Mucosa of rectum (tissue), 2 donors: ENCODE measurements around the gene DLD.

Source experiments
- H3K27ac ChIP-seq, 2 donors: one replicate each; pipeline ENCODE4 v1.7.0; 2013; ENCODE audit warnings: inconsistent platforms in 2 of 2, low read depth in 2 of 2, low read length in 2 of 2
- H3K27me3 ChIP-seq, 2 donors: one replicate each; pipeline ENCODE4 v1.7.0; 2013; ENCODE audit warnings: low read length in 2 of 2; ENCODE audit not compliant: control insufficient read depth in 2 of 2, insufficient read depth in 2 of 2
- H3K36me3 ChIP-seq, 2 donors: one replicate each; pipeline ENCODE4 v1.7.0; 2013; ENCODE audit warnings: low read length in 2 of 2; ENCODE audit not compliant: control insufficient read depth in 2 of 2, insufficient read depth in 2 of 2
- H3K4me1 ChIP-seq, 2 donors: one replicate each; pipeline ENCODE4 v1.7.0; 2013; ENCODE audit warnings: low read length in 2 of 2, mild to moderate bottlenecking in 1 of 2; ENCODE audit not compliant: control insufficient read depth in 2 of 2, insufficient read depth in 2 of 2
- H3K4me3 ChIP-seq, 2 donors: one replicate each; pipeline ENCODE4 v1.7.0; 2013; ENCODE audit warnings: low read length in 2 of 2
- H3K9ac ChIP-seq, 2 donors: one replicate each; pipeline ENCODE4 v1.7.0; 2013; ENCODE audit warnings: low read length in 2 of 2, low read depth in 1 of 2, mild to moderate bottlenecking in 1 of 2
- H3K9me3 ChIP-seq, 2 donors: one replicate each; pipeline ENCODE4 v1.7.0; 2013; ENCODE audit warnings: low read length in 2 of 2; ENCODE audit not compliant: control insufficient read depth in 2 of 2
- donor health status: healthy.
- donor health status: Normal muscosa, but diverticular disease.

DLD gene

GRCh38 chr7:107943018-107943417 is 52.0 kb downstream of the DLD start:
- Histone ChIP-seq H3K9ac (no peak overlapping the region), H3K4me1 (peaks cover 0 to 3% of the 10 kb centered on the region in 2 donors), H3K9me3 (no peaks in the 10 kb centered on the region), H3K27ac (no peak overlapping the region), H3K4me3 (no peak overlapping the region), H3K36me3 (peaks cover 34 to 42% of the 10 kb centered on the region in 2 donors), H3K27me3 (no peaks in the 10 kb centered on the region)

DNA sequence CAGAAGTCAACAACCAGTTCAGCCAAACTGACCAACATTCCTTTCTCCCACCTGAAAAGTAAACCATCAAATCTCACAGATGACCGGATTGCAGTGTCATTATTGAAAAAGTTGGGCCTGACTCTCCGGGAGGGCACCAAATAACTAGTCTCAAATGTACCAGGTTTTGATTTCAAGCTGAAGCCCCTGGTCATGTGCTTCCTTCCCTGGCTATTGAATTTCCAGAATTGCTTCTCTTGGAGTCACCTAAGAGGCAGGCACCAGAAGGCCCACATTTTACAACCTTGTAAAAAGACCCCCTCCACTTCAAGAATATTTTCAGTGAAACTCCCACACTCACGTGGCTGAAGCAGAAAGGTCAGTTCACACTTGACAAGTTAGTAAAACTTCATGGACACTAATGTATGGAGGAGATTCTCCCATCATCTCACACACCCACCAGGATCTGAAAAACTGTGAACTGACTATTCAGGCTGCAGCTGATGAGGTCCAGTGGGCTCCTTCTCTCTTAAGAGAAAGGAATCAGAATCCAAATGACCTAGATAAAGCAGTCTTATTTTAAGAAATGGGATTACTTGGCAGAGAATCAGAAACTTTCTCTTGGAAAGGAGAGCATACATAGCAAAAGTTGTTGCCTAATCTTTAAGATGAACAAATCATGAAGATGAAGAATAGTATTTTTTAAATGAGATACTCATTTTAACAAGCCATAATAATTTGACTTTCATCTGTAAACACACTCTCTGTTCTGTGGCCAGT is 53.6 kb downstream of the DLD start:
- peaks cover 0 to 3% of the 10 kb centered on the region in 2 donors for H3K4me1 ChIP-seq
- peaks cover 32 to 48% of the 10 kb centered on the region in 2 donors for H3K36me3 ChIP-seq
- H3K9ac ChIP-seq, result no peak overlapping the region
- H3K9me3 ChIP-seq, result no peaks in the 10 kb centered on the region
- no peak overlapping the region for H3K4me3 ChIP-seq
- H3K27ac ChIP-seq, result no peak overlapping the region
- H3K27me3 ChIP-seq, result no peaks in the 10 kb centered on the region

GRCh38 chr7:107945332-107945731 is 54.3 kb downstream of the DLD start:
- Histone ChIP-seq H3K9ac (no peak overlapping the region), H3K36me3 (peaks cover 25 to 43% of the 10 kb centered on the region in 2 donors), H3K27me3 (no peaks in the 10 kb centered on the region), H3K9me3 (no peaks in the 10 kb centered on the region), H3K4me1 (no peaks in the 10 kb centered on the region), H3K27ac (no peak overlapping the region), H3K4me3 (no peak overlapping the region)

- Histone ChIP-seq H3K4me1 (no peaks in the 10 kb centered on the region), H3K9me3 (no peaks in the 10 kb centered on the region), H3K4me3 (no peak overlapping the region), H3K27ac (no peak overlapping the region), H3K9ac (no peak overlapping the region), H3K27me3 (no peaks in the 10 kb centered on the region), H3K36me3 (peaks cover 21 to 54% of the 10 kb centered on the region in 2 donors)
Measured at GRCh38 chr7:107946451-107946850, 55.5 kb downstream of the DLD start.

GRCh38 chr7:107946881-107947280 is 55.9 kb downstream of the DLD start:
- no peak overlapping the region for H3K9ac ChIP-seq
- H3K9me3 ChIP-seq, result no peaks in the 10 kb centered on the region
- H3K4me3 ChIP-seq, result no peak overlapping the region
- no peaks in the 10 kb centered on the region for H3K27me3 ChIP-seq
- no peaks in the 10 kb centered on the region for H3K4me1 ChIP-seq
- peaks cover 26 to 57% of the 10 kb centered on the region in 2 donors for H3K36me3 ChIP-seq
- H3K27ac ChIP-seq, result no peak overlapping the region

DNA sequence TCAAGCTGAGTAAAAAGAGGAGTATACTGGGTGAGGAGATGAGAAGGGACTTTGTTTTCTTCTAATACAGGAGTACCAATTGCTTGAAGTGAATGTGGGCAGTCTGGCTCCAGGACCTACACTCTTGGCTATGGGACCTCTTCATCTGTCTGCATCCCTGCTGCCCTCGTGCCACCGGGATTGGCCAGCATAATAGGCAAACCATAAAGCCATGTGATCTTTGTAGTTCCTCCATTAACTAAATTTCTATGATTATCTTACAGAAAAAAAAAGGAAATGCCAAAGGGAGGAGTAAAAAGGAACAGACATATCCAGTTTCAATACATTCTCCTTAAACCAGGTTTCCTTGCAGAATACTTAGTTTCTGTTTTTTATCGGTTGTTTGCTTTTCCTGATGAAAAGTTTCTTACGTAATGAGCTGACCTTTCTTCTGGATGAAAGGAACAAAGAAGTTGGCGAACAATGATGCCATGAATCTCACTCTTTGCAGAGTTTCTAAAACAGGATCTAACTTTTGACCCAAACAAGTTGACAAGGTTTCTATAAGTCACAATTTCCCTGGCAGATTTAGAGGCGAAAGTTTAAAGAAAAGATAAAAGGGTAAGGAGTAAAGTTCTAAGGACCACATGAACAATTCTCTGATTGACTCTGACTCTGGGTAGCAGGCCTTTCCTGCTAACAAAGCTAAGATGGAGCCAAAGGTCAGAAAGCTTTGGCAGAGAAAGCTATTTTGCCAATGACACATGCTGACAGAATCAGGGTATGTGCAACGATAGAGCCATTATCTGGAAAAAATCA is 57.9 kb downstream of the DLD start:
- Histone ChIP-seq H3K4me3 (no peak overlapping the region), H3K36me3 (peaks cover 33 to 63% of the 10 kb centered on the region in 2 donors), H3K9me3 (no peaks in the 10 kb centered on the region), H3K9ac (no peak overlapping the region), H3K27ac (no peak overlapping the region), H3K4me1 (no peaks in the 10 kb centered on the region), H3K27me3 (no peaks in the 10 kb centered on the region)

DNA sequence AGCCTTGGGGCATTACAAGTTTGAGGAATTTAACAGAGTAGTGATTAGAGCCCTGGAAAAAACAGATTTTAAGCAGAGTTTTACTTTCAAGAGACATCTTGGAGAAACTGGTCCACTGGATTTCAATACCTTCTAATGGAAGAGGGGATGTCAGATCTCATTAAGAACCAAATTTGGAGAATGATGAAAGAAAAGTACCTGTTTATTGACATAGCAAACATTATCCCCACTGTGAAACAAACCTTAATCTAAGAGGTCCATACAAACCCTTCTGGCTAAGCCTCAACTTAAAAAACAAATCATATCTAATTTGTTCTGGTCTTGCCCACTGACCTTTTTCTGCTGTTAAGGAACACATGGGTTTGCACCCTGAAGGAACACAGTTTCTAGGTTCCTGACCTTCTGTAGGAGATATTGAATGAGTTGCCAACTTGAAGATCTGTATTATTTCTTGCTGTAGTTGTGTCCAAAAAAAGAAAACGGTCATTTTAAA is 58.5 kb downstream of the DLD start:
- Histone ChIP-seq H3K4me1 (no peaks in the 10 kb centered on the region), H3K36me3 (peaks cover 33 to 59% of the 10 kb centered on the region in 2 donors), H3K9me3 (no peaks in the 10 kb centered on the region), H3K27ac (no peak overlapping the region), H3K9ac (no peak overlapping the region), H3K27me3 (no peaks in the 10 kb centered on the region), H3K4me3 (no peak overlapping the region)

GRCh38 chr7:107951172-107951787 is 60.3 kb downstream of the DLD start:
- Histone ChIP-seq H3K27me3 (no peaks in the 10 kb centered on the region), H3K9ac (no peak overlapping the region), H3K36me3 (peaks cover 33 to 58% of the 10 kb centered on the region in 2 donors), H3K4me3 (no peak overlapping the region), H3K4me1 (no peaks in the 10 kb centered on the region), H3K27ac (no peak overlapping the region), H3K9me3 (no peaks in the 10 kb centered on the region)

- Histone ChIP-seq H3K27ac (no peak overlapping the region), H3K9ac (no peak overlapping the region), H3K27me3 (no peaks in the 10 kb centered on the region), H3K4me1 (no peaks in the 10 kb centered on the region), H3K9me3 (no peaks in the 10 kb centered on the region), H3K36me3 (peaks cover 33 to 62% of the 10 kb centered on the region in 2 donors), H3K4me3 (no peak overlapping the region)
Measured at GRCh38 chr7:107951896-107952295, 60.9 kb downstream of the DLD start.
